ELF-1 (cell line): Measurements from ENCODE around the gene PDZD2.
A peak's percentile ranks its signal among the peaks of the same experiment; 100 is the strongest.

ENCODE experiments used
- DNase-seq: peaks from one replicate; pipeline ENCODE4 v3.0.0-alpha.2; 2016; ENCODE audit warnings: low read depth, low spot score

The PDZD2 gene

GRCh38 chr5:31921852-31922305 is 282.9 kb downstream of the PDZD2 start:
- DNase-seq, result no peak

DNA sequence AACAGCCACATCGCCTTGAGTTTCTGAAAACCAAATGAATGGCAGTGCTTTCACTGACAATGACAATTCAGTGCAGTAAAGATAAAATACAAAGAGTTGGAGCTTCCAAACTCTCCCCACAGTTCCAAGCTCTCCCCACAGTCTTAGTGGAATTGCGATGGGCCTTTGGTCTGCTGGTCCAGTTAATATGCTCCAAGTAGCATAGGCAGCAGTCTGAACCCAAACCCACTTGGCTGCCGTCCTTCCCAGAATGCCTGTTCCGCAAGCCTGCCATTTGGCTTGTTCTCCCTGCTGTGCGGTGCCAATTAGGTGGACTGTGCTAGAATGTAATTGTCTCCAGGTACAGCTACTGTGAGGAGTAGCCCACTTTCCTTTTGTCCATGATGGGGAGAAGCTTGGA is 285.1 kb downstream of the PDZD2 start:
- no peak for DNase-seq

GRCh38 chr5:31931874-31932273 is 292.9 kb downstream of the PDZD2 start:
- no peak for DNase-seq

DNA sequence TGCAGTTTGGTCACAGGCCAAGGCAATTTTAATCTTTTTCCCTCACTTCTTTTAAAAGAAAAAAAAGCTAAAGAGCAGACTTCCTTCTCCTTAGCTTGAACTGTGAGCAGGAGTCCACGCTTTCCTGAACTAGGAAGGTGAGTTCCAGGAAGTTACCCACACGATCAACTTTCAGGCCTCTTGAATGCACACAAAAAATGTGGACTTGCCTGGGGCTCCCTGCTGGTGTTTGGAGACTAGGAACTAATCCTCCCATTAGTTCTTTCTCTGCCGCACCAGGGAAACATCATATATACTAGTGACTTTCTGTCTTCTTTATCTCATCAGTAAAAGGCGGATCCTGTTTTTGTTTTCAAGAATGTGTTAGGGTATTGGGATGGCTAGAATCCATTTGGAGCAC is 295.2 kb downstream of the PDZD2 start:
- peak; percentile 75 for DNase-seq

- DNase-seq, result no peak
These were observed 296.8 kb downstream of the PDZD2 start for GRCh38 chr5:31935496-31936369.

- no peak for DNase-seq
These were observed 297.8 kb downstream of the PDZD2 start for GRCh38 chr5:31936683-31937082.

GRCh38 chr5:31937226-31937625 is 298.3 kb downstream of the PDZD2 start:
- no peak for DNase-seq

- DNase-seq, result peak; percentile 84
These were observed 298.8 kb downstream of the PDZD2 start for GRCh38 chr5:31937703-31938102.

DNA sequence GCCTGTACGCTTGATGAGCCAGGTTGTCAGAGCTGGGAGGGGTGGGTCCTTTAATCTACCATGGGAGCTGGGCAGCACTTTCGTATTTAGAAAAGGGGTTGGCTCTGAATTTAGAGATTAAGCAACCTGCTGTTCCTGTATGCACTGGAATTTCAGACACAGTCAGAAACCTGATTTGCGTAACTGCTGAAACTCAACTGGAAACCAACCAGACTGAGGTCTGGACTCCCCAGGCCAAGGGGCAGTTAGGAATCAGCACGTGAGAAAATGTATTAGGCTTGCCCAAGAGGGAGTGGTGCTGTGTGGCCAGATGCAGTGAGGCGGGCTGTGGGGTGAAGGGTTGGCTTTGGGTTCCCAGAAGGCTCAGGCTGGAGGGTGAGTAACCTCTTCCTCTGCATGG is 300.2 kb downstream of the PDZD2 start:
- no peak for DNase-seq

GRCh38 chr5:31941151-31941755 is 302.3 kb downstream of the PDZD2 start:
- DNase-seq, result no peak

GRCh38 chr5:31942546-31942945 is 303.6 kb downstream of the PDZD2 start:
- DNase-seq, result no peak

GRCh38 chr5:31944684-31945445 is 305.9 kb downstream of the PDZD2 start:
- DNase-seq, result no peak

- DNase-seq, result no peak
These were observed 309.1 kb downstream of the PDZD2 start for GRCh38 chr5:31948006-31948405.

- DNase-seq, result no peak
These were observed 313.1 kb downstream of the PDZD2 start for GRCh38 chr5:31952067-31952466.

DNA sequence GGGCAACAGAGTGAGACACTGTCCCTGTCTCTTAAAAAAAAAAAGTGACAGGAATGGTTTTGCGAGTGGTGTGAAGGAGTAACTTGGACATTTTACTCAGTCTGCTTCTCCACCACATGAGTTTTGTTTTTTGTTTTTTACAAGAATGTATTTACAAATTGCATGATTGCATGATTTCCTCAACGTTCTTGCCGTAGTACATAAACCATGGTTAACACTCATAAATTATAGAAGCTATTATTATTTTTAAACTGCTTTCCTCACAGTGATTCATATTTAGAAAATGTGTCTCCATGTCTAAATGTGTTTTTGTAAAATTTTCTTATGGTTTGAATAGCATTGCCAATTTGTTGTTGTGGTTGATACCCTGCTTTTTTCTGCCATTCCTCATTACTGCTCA is 315.2 kb downstream of the PDZD2 start:
- DNase-seq, result no peak

GRCh38 chr5:31957151-31957550 is 318.2 kb downstream of the PDZD2 start:
- no peak for DNase-seq

DNA sequence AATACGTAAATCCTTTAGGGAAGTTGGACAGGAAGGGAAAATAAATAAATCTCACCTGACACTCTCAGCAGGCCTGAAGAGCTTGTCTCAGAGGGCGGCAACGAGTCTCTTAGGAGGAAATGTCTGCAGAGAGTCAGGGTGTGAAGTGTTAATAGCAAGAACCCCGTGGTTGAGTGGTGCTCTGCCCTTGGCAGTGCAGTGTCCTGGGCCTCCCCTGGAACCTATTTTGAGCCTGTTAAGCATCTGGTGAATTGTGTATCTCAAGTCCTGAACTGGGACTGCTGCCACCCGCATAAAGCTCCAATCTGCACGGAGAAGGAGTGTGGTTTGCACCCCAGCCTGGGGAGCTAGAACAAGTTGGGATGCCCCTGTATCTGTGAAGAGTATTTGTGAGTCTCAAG is 323.4 kb downstream of the PDZD2 start:
- no peak for DNase-seq

GRCh38 chr5:31962871-31963307 is 324.0 kb downstream of the PDZD2 start:
- no peak for DNase-seq

DNA sequence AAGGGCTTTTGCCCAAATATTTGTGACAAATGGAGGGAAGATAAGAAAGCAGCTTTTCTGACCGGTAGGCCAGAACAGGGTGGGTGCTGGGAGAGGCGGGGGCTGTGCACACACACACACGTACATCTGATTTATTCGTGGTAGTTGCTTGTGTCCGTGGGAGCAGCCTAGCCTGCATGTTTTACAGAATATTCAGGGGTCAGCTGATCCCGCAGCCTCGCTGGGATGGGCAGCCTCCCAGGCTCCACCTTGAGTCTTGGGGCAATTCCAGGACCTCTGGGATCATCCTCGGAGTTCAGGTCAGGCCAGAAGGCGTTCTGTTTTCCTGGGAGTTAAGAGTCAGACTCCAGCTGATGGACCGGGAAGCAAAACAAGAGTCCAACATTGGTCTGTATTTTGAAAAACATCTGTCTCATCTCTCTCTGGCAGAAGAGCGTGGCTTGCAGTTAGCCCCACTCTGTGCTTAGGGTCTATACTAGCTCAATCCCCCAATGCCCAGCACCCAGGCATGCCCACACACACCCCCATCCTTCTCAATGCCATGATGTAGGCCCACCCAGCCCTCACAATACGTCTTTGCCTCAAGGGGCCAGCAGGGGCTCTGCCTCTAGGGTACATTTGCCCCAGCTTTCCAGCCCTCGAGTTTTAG is 324.6 kb downstream of the PDZD2 start:
- no peak for DNase-seq

DNA sequence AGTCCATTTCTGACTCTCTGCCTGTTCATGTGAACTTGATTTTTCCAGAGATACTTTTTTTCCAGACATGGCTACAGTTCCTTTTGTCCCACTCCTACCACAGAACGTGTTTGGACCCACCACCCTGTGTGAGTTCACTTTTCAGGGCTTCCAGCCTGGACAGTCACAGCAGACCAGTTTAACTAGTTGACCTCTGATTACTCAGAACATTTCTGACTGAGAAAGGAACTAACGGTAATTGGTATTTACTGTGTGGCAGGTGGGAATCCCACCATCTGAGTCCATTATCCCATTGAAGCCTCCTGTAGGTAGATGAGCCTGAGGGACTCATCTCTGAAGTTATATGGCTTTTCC is 325.1 kb downstream of the PDZD2 start:
- DNase-seq, result peak; percentile 39

DNA sequence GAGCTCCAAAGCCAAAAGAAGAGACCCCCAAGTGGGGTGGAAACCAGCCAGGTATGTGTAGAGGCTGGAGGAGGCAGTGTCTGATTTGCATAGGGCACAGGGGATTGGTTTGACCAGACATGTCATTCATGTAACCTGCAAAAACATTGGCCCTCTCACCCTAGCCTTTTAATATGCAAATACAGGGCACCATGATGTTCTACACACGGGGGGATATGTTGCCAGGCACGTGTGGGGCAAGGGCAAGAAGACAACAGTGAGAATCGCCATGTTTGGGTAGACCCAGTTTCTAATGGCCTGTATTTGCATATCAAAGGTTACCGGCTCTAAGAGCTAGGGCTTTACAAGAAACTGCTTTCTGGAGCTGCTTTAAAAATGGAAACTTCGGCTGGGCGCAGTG is 326.3 kb downstream of the PDZD2 start:
- peak; percentile 64 for DNase-seq

DNA sequence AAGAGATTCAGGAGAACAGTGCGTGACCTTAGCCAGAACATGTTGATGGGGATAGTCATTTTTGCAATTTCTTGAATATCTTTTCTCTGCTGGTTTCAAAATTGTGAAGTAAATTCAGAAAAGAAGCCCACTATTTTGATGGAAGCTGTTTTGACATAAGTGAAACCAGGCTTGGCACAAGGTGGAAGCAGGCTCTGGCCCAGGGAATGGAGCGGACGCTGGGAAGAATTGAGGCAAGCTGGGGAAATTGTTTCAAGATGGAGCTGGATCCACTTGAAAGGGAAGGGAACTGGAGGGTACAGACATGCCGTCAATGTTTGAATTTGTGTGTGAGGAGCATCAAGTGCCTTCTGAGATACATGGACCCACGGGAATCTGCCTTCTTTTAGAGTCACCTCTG is 328.0 kb downstream of the PDZD2 start:
- DNase-seq, result no peak
